ENCODE results near the gene CXCR3. TPM values are rescaled to one million over a fixed set of nuclear protein-coding genes. Genes with fewer than 3 reads are reported as not detected.
"Not testable (repeated sequence)": the region's sequence is repeated elsewhere in the genome, so short reads cannot be mapped to it uniquely, and the experiment has no call there.

The CXCR3 gene
- total RNA-seq, 1 experiment from 2014 or later = 0.89 TPM

GRCh38 chrX:71611736-71612135 lies 6.6 kb downstream of the CXCR3 start:
- DNase-seq (ENCODE audit: low spot score) = not testable (repeated sequence)

- DNase-seq (ENCODE audit: low spot score) = no peak
Observed at GRCh38 chrX:71609095-71609750, 9.1 kb downstream of the CXCR3 start.

- no peak for DNase-seq (ENCODE audit: low spot score)
Observed at GRCh38 chrX:71607488-71607887, 10.8 kb downstream of the CXCR3 start.

GRCh38 chrX:71606536-71607216 lies 11.6 kb downstream of the CXCR3 start:
- DNase-seq (ENCODE audit: low spot score) = no peak

GRCh38 chrX:71604796-71605568 lies 13.3 kb downstream of the CXCR3 start:
- no peak for DNase-seq (ENCODE audit: low spot score)

GRCh38 chrX:71604141-71604540 lies 14.2 kb downstream of the CXCR3 start:
- DNase-seq (ENCODE audit: low spot score) = no peak

GRCh38 chrX:71603618-71604017 lies 14.7 kb downstream of the CXCR3 start:
- DNase-seq (ENCODE audit: low spot score) = no peak

GRCh38 chrX:71599965-71600364 lies 18.3 kb downstream of the CXCR3 start:
- no peak for DNase-seq (ENCODE audit: low spot score)

GRCh38 chrX:71593210-71593609 lies 25.1 kb downstream of the CXCR3 start:
- not testable (repeated sequence) for DNase-seq (ENCODE audit: low spot score)

- DNase-seq (ENCODE audit: low spot score) = peak; percentile 16
Observed at GRCh38 chrX:71586929-71587328, 31.4 kb downstream of the CXCR3 start.

- no peak for DNase-seq (ENCODE audit: low spot score)
Observed at GRCh38 chrX:71581210-71581609, 37.1 kb downstream of the CXCR3 start.

GRCh38 chrX:71579990-71580380 lies 38.3 kb downstream of the CXCR3 start:
- DNase-seq (ENCODE audit: low spot score) = no peak

- no peak for DNase-seq (ENCODE audit: low spot score)
Observed at GRCh38 chrX:71579136-71579989, 38.9 kb downstream of the CXCR3 start.

- no peak for DNase-seq (ENCODE audit: low spot score)
Observed at GRCh38 chrX:71578253-71579135, 39.8 kb downstream of the CXCR3 start, which contains the start of gene GCNA. GCNA (plus strand) TSS chrX:71578437; CDS start chrX:71580822, 2,385 bp downstream.

GRCh38 chrX:71577682-71578081 lies 40.6 kb downstream of the CXCR3 start:
- DNase-seq (ENCODE audit: low spot score) = no peak

GRCh38 chrX:71573590-71573989 lies 44.7 kb downstream of the CXCR3 start:
- no peak for DNase-seq (ENCODE audit: low spot score)

GRCh38 chrX:71571390-71571789 lies 46.9 kb downstream of the CXCR3 start:
- not testable (repeated sequence) for DNase-seq (ENCODE audit: low spot score)
